DOHH2 (cell line): ENCODE results near the gene NXF1.
"Not testable (repeated sequence)": the region's sequence is repeated elsewhere in the genome, so short reads cannot be mapped to it uniquely, and the experiment has no call there.

Source experiments
- H3F3A ChIP-seq: fragments of 200-600 bp; sonication (generic), shearing (Covaris generic); 2 replicates; pipeline ENCODE4 v1.6.0; 2016; ENCODE audit warnings: antibody characterized with exemption, mild to moderate bottlenecking; ENCODE audit not compliant: control insufficient read depth, insufficient read depth
- H3K27ac ChIP-seq: fragments of 200-600 bp; sonication (generic); 2 replicates; pipeline ENCODE4 v1.5.1; 2014; ENCODE audit warnings: low read depth, mild to moderate bottlenecking, low read length, moderate library complexity
- H3K27me3 ChIP-seq: fragments of 200-600 bp; sonication (generic); 2 replicates; pipeline ENCODE4 v1.6.1; 2014; ENCODE audit warnings: mild to moderate bottlenecking, low read length, mixed read lengths; ENCODE audit not compliant: control insufficient read depth
- H3K36me3 ChIP-seq: fragments of 200-600 bp; sonication (generic); 2 replicates; pipeline ENCODE4 v1.6.1; 2014; ENCODE audit warnings: mild to moderate bottlenecking, low read length, moderate library complexity, mixed read lengths; ENCODE audit not compliant: control insufficient read depth
- H3K4me1 ChIP-seq: fragments of 200-600 bp; sonication (generic); 2 replicates; pipeline ENCODE4 v1.6.1; 2014; ENCODE audit warnings: mild to moderate bottlenecking, low read length, mixed read lengths; ENCODE audit not compliant: control insufficient read depth
- H3K4me2 ChIP-seq: fragments of 200-600 bp; sonication (generic); 2 replicates; pipeline ENCODE4 v1.6.0; 2014; ENCODE audit warnings: mild to moderate bottlenecking, low read length, moderate library complexity
- H3K4me3 ChIP-seq: fragments of 200-600 bp; sonication (generic); 2 replicates; pipeline ENCODE4 v1.5.1; 2014; ENCODE audit warnings: mild to moderate bottlenecking, low read length, mixed read lengths
- H3K79me2 ChIP-seq: fragments of 200-600 bp; sonication (generic); 2 replicates; pipeline ENCODE4 v1.6.1; 2014; ENCODE audit warnings: mild to moderate bottlenecking, low read length, mixed read lengths; ENCODE audit not compliant: control insufficient read depth
- H3K9me2 ChIP-seq: fragments of 200-600 bp; sonication (generic); replicated peaks from 2 replicates; pipeline ENCODE4 v1.6.1; 2014; ENCODE audit warnings: mild to moderate bottlenecking, low read length, mixed read lengths; ENCODE audit not compliant: control insufficient read depth
- H3K9me3 ChIP-seq: fragments of 200-600 bp; sonication (generic); 2 replicates; pipeline ENCODE4 v1.6.1; 2014; ENCODE audit warnings: antibody characterized with exemption, low read length, mixed read lengths; ENCODE audit not compliant: control insufficient read depth, insufficient read depth
- H4K20me1 ChIP-seq: fragments of 200-600 bp; sonication (generic); 2 replicates; pipeline ENCODE4 v1.6.0; 2014; ENCODE audit warnings: low read depth, mild to moderate bottlenecking, antibody characterized with exemption, low read length, moderate library complexity; ENCODE audit not compliant: control insufficient read depth, insufficient read depth
- EZH2phosphoT487 ChIP-seq: fragments of 200-600 bp; sonication (generic); IDR thresholded peaks from 2 replicates; pipeline ENCODE4 v1.6.1; 2017; ENCODE audit warnings: borderline replicate concordance, mild to moderate bottlenecking, antibody characterized with exemption, low read length, moderate library complexity, mixed read lengths
- TF ChIP-seq, protein P1 (sequence below): fragments of 200-600 bp; sonication (generic); IDR thresholded peaks from one replicate; pipeline ENCODE4 v1.5.1; 2014; ENCODE audit warnings: antibody characterized with exemption, mild to moderate bottlenecking, low read depth, low read length; ENCODE audit not compliant: poor library complexity, severe bottlenecking

Gene NXF1

GRCh38 chr11:62831520-62832335 lies 26.5 kb upstream of the NXF1 start, which contains the start of gene STX5:
Gene STX5 (minus strand): TSS chr11:62832051. CDS start chr11:62831243, 808 bp downstream.
- H3K9me3 ChIP-seq = no peaks in the 10 kb centered on the region
- TF ChIP-seq, protein P1, sequence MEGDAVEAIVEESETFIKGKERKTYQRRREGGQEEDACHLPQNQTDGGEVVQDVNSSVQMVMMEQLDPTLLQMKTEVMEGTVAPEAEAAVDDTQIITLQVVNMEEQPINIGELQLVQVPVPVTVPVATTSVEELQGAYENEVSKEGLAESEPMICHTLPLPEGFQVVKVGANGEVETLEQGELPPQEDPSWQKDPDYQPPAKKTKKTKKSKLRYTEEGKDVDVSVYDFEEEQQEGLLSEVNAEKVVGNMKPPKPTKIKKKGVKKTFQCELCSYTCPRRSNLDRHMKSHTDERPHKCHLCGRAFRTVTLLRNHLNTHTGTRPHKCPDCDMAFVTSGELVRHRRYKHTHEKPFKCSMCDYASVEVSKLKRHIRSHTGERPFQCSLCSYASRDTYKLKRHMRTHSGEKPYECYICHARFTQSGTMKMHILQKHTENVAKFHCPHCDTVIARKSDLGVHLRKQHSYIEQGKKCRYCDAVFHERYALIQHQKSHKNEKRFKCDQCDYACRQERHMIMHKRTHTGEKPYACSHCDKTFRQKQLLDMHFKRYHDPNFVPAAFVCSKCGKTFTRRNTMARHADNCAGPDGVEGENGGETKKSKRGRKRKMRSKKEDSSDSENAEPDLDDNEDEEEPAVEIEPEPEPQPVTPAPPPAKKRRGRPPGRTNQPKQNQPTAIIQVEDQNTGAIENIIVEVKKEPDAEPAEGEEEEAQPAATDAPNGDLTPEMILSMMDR = no peak
- no peak for TF ChIP-seq EZH2phosphoT487
- H3K79me2 ChIP-seq = peaks cover 56% of the 10 kb centered on the region
- H3K9me2 ChIP-seq = no peaks in the 10 kb centered on the region
- H3K27ac ChIP-seq = peak within 1 kb of the TSS; percentile 73
- H3K27me3 ChIP-seq = no peaks in the 10 kb centered on the region
- H4K20me1 ChIP-seq = no peaks in the 10 kb centered on the region
- H3K4me3 ChIP-seq = peak within 1 kb of the TSS; percentile 99
- peaks cover 21% of the 10 kb centered on the region for H3K4me1 ChIP-seq
- H3F3A ChIP-seq = peaks cover 15% of the 10 kb centered on the region
- peak within 1 kb of the TSS; percentile 99 for H3K4me2 ChIP-seq
- H3K36me3 ChIP-seq = peaks cover 57% of the 10 kb centered on the region

GRCh38 chr11:62830904-62831519 lies 25.8 kb upstream of the NXF1 start:
- Histone ChIP-seq H3F3A (peaks cover 15% of the 10 kb centered on the region), H3K4me3 (peak overlapping the region; percentile 99), H3K4me2 (peak overlapping the region; percentile 99), H3K27me3 (no peaks in the 10 kb centered on the region), H3K9me2 (no peaks in the 10 kb centered on the region), H4K20me1 (no peaks in the 10 kb centered on the region), H3K4me1 (peaks cover 21% of the 10 kb centered on the region), H3K27ac (peak overlapping the region; percentile 73), H3K79me2 (peaks cover 49% of the 10 kb centered on the region), H3K36me3 (peaks cover 52% of the 10 kb centered on the region), H3K9me3 (no peaks in the 10 kb centered on the region)
- TF ChIP-seq, protein P1 = no peak
- TF ChIP-seq EZH2phosphoT487 = no peak

- H3K27ac ChIP-seq, H3K4me3 ChIP-seq, H3K9me2 ChIP-seq, H3K9me3 ChIP-seq, H4K20me1 ChIP-seq, H3K27me3 ChIP-seq, H3K4me2 ChIP-seq, H3F3A ChIP-seq: not testable (repeated sequence)
- peaks cover 18% of the 10 kb centered on the region for H3K4me1 ChIP-seq
- peaks cover 52% of the 10 kb centered on the region for H3K36me3 ChIP-seq
- peaks cover 39% of the 10 kb centered on the region for H3K79me2 ChIP-seq
Observed at GRCh38 chr11:62828130-62828529, 22.9 kb upstream of the NXF1 start.

DNA sequence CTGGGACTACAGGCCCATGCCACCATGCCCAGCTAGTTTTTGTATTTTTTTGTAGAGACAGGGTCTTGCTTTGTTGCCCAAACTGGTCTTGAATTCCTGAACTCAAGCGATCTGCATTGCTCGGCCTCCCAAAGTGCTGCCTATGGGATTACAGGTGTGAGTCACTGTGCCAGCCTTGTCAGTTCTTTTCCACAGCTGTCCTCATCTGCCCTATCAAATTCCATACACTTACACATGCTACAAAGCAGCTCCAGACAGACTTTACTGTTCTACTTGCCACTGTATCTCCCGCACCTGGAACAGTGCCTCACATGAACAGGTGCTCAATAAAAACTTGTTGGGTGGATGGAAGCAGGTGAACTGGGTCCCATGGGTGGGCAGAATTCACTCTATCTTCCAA lies 18.4 kb upstream of the NXF1 start:
- Histone ChIP-seq H3K27ac (no peak overlapping the region), H3K9me2 (no peaks in the 10 kb centered on the region), H3F3A (no peaks in the 10 kb centered on the region), H3K4me1 (no peaks in the 10 kb centered on the region), H3K4me3 (no peak overlapping the region), H3K79me2 (peaks cover 12% of the 10 kb centered on the region), H4K20me1 (no peaks in the 10 kb centered on the region), H3K4me2 (no peak overlapping the region), H3K36me3 (peaks cover 54% of the 10 kb centered on the region), H3K9me3 (no peaks in the 10 kb centered on the region), H3K27me3 (no peaks in the 10 kb centered on the region)
- no peak for TF ChIP-seq EZH2phosphoT487
- TF ChIP-seq, protein P1 = no peak
